ENCODE data around the gene CHCHD4. TPM values are rescaled to one million over a fixed set of nuclear protein-coding genes. Genes with fewer than 3 reads are reported as not detected.

The CHCHD4 gene
- polyA plus RNA-seq, 1 of the 3 experiments (the other 2 are of a cell fraction), result 15.4 TPM

DNA sequence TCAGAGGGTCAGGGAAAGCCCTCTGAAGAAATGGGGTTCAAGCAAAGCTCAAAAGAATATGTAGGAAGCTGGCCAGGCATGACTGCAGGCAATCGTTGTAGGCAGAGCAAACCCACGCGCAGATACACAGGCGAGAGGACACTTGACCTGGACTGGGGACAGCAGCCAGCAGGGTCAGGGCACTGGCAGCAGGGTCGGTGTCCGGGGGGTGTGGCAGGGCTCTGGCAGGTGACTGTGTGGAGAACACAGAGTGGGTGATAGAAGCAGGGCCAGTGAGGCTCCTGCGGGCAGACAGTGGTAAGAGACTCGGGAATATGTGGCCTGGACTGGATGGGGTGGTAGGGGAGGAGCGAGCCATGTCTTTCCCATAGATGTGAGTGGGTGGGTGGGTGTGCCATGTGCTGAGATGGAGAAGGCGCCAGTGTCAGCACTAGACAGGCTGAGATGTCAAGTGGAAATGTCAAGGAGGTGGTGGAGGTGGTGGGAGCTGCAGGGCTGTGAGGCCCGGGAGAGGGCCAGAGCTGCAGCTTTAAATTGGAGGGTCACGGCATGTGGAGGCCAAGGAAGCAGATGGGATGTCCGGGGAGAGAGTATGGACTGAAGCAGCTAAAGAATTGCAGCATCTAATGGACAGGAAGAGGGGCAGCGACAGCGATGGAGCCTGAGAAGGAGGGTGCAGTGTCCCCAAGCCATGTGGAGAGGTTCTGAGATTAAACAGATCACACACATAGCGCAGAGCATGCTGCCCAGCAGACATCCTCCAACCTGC lies 13.6 kb upstream of the CHCHD4 start:
- ChIA-PET POLR2A (interaction anchor here (0.7 kb wide), 1 partner anchor 73 kb away, joined by 3 read pairs; no protein-coding TSS in a partner anchor), CTCF (interaction anchor here (1.3 kb wide), 1 partner anchor 8 kb away, joined by 6 read pairs; no protein-coding TSS in a partner anchor)
- H3K27me3 ChIP-seq (ENCODE audit: insufficient read depth), result no peaks in the 10 kb centered on the region
- no peak overlapping the region for H3K27ac ChIP-seq (ENCODE audit: low read depth in 2 of 2, low read length in 1 of 2)
- no peak overlapping the region for H2AFZ ChIP-seq (ENCODE audit: low read depth)
- H3K4me2 ChIP-seq, result no peak overlapping the region
- 91% methylated on average over 16 of the region's 16 CpGs for WGBS (ENCODE audit: low lambda C conversion rate)
- H3F3A ChIP-seq (replicated peaks; ENCODE audit: insufficient read depth), result peaks cover 20% of the 10 kb centered on the region
- no peaks in the 10 kb centered on the region; the same call in 1 of the 2 replicates for H3K79me2 ChIP-seq (ENCODE audit: insufficient read depth)
- H3K9me2 ChIP-seq, result no peaks in the 10 kb centered on the region
- TF ChIP-seq NFIC (IDR thresholded peaks at IDR 0.05; ENCODE audit: borderline replicate concordance) (no peak), MEF2A (IDR thresholded peaks at IDR 0.05; ENCODE audit: borderline replicate concordance, low read depth) (no peak), POLR2AphosphoS5 (IDR thresholded peaks at IDR 0.05; ENCODE audit: low read depth, low read length) (no peak), RAD21 (IDR thresholded peaks at IDR 0.05; ENCODE audit: low read length) (no peak), TEAD4 (IDR thresholded peaks at IDR 0.05; ENCODE audit: borderline replicate concordance, insufficient read depth) (no peak), FOXM1 (IDR thresholded peaks at IDR 0.05; ENCODE audit: low read depth) (no peak), RXRA (IDR thresholded peaks at IDR 0.05; ENCODE audit: borderline replicate concordance, low read depth) (no peak), FOSL2 (IDR thresholded peaks at IDR 0.05; ENCODE audit: borderline replicate concordance, low read depth) (no peak), RCOR1 (IDR thresholded peaks at IDR 0.05; ENCODE audit: low read length) (no peak), JUND (IDR thresholded peaks at IDR 0.05) (no peak)
- TF ChIP-seq, protein P1, sequence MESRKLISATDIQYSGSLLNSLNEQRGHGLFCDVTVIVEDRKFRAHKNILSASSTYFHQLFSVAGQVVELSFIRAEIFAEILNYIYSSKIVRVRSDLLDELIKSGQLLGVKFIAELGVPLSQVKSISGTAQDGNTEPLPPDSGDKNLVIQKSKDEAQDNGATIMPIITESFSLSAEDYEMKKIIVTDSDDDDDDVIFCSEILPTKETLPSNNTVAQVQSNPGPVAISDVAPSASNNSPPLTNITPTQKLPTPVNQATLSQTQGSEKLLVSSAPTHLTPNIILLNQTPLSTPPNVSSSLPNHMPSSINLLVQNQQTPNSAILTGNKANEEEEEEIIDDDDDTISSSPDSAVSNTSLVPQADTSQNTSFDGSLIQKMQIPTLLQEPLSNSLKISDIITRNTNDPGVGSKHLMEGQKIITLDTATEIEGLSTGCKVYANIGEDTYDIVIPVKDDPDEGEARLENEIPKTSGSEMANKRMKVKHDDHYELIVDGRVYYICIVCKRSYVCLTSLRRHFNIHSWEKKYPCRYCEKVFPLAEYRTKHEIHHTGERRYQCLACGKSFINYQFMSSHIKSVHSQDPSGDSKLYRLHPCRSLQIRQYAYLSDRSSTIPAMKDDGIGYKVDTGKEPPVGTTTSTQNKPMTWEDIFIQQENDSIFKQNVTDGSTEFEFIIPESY (IDR thresholded peaks at IDR 0.05; ENCODE audit: borderline replicate concordance, low read depth), result no peak
- no peak overlapping the region for H3K4me3 ChIP-seq (ENCODE audit: low read depth in 2 of 2, low read length in 1 of 2)
- H3K36me3 ChIP-seq (replicated peaks in 1 of 2; ENCODE audit: control insufficient read depth in 1 of 2, insufficient read depth in 2 of 2, low read length in 1 of 2), result peaks cover 19 to 84% of the 10 kb centered on the region in 2 experiments
- no peaks in the 10 kb centered on the region for H4K20me1 ChIP-seq (ENCODE audit: insufficient read depth)
- no peaks in the 10 kb centered on the region for H3K9me3 ChIP-seq
- no peak for DNase-seq
- peaks cover 0 to 8% of the 10 kb centered on the region in 2 experiments for H3K4me1 ChIP-seq (ENCODE audit: control insufficient read depth in 1 of 2, insufficient read depth in 2 of 2, low read depth in 1 of 2, low read length in 1 of 2)
- H3K9ac ChIP-seq, result no peak overlapping the region

DNA sequence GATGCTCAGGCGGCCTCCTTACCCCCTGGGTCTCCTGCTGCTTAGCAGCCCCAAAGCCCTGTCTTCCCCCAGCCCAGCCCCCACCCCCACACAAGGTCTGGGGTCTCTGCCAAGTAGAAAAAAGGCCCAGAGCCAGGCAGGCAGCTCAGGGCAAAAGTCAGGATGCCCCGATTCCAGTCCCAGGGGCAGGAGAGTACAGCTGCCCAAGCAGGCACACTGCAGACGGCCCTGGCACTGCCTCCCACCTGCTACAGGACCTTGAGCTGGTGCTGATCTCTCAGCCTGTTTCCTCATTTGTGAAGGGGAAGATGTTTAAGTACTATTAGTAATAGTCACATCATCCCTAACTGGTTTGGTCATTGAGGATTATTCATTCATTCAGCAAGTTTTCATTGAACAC lies 12.8 kb upstream of the CHCHD4 start:
- Histone ChIP-seq H3K9ac (no peak overlapping the region), H2AFZ (ENCODE audit: low read depth) (no peak overlapping the region), H3K9me3 (no peaks in the 10 kb centered on the region), H3K4me1 (ENCODE audit: control insufficient read depth in 1 of 2, insufficient read depth in 2 of 2, low read depth in 1 of 2, low read length in 1 of 2) (no peaks in the 10 kb centered on the region; a peak in 2 of 4 replicates), H3K9me2 (no peaks in the 10 kb centered on the region), H3K4me3 (ENCODE audit: low read depth in 2 of 2, low read length in 1 of 2) (no peak overlapping the region), H3K4me2 (no peak overlapping the region), H3K79me2 (ENCODE audit: insufficient read depth) (no peaks in the 10 kb centered on the region; the same call in 1 of the 2 replicates), H3K27ac (ENCODE audit: low read depth in 2 of 2, low read length in 1 of 2) (no peak overlapping the region; a peak in 1 of 4 replicates), H3F3A (replicated peaks; ENCODE audit: insufficient read depth) (peaks cover 11% of the 10 kb centered on the region), H3K36me3 (replicated peaks in 1 of 2; ENCODE audit: control insufficient read depth in 1 of 2, insufficient read depth in 2 of 2, low read length in 1 of 2) (peaks cover 26 to 89% of the 10 kb centered on the region in 2 experiments), H3K27me3 (ENCODE audit: insufficient read depth) (no peaks in the 10 kb centered on the region), H4K20me1 (ENCODE audit: insufficient read depth) (no peaks in the 10 kb centered on the region)
- 84% methylated on average over 3 of the region's 3 CpGs for WGBS (ENCODE audit: low lambda C conversion rate)
- POLR2A ChIA-PET, result no interaction called here
- no peak for TF ChIP-seq RCOR1 (IDR thresholded peaks at IDR 0.05; ENCODE audit: low read length)
- TF ChIP-seq CHD2 (IDR thresholded peaks at IDR 0.05; ENCODE audit: low read length, partially characterized antibody), result no peak
- no peak for TF ChIP-seq YY1 (IDR thresholded peaks at IDR 0.05; ENCODE audit: low read depth)
- TF ChIP-seq ELF1 (IDR thresholded peaks at IDR 0.05), result no peak
- CTCF ChIA-PET, result interaction anchor here (1.3 kb wide), 1 partner anchor 9 kb away, joined by 6 read pairs; no protein-coding TSS in a partner anchor
- DNase-seq, result no peak
